ENCODE data around the gene ETFBKMT.
"Not testable (repeated sequence)": the region's sequence is repeated elsewhere in the genome, so short reads cannot be mapped to it uniquely, and the experiment has no call there.

ETFBKMT gene

GRCh38 chr12:31655792-31656191 is 3.7 kb upstream of the ETFBKMT start:
- DNase-seq (ENCODE audit: low read depth in 2 of 2) = no peak

GRCh38 chr12:31658471-31659086 is 909 bp upstream of the ETFBKMT start:
- DNase-seq (ENCODE audit: low read depth in 2 of 2) = no peak

GRCh38 chr12:31662176-31662849 is 2.8 kb downstream of the ETFBKMT start:
- no peak for DNase-seq (ENCODE audit: low read depth in 2 of 2)

- DNase-seq (ENCODE audit: low read depth in 2 of 2) = no peak
These were observed 4.1 kb downstream of the ETFBKMT start for GRCh38 chr12:31663576-31663975.

- no peak for DNase-seq (ENCODE audit: low read depth in 2 of 2)
These were observed 4.5 kb downstream of the ETFBKMT start for GRCh38 chr12:31664038-31664437.

GRCh38 chr12:31669020-31669419 is 9.5 kb downstream of the ETFBKMT start:
- no peak for DNase-seq (ENCODE audit: low read depth in 2 of 2)

GRCh38 chr12:31669582-31669981 is 10.1 kb downstream of the ETFBKMT start:
- not testable (repeated sequence) for DNase-seq (ENCODE audit: low read depth in 2 of 2)

- no peak for DNase-seq (ENCODE audit: low read depth in 2 of 2)
These were observed 13.0 kb downstream of the ETFBKMT start for GRCh38 chr12:31672521-31672920.

GRCh38 chr12:31682136-31682962 is 22.9 kb downstream of the ETFBKMT start:
- peak; percentile 24 to 59 for DNase-seq (ENCODE audit: low read depth in 2 of 2)

- DNase-seq (ENCODE audit: low read depth in 2 of 2) = no peak
These were observed 26.3 kb downstream of the ETFBKMT start for GRCh38 chr12:31685801-31686200.

GRCh38 chr12:31687101-31687527 is 27.6 kb downstream of the ETFBKMT start:
- no peak for DNase-seq (ENCODE audit: low read depth in 2 of 2)

GRCh38 chr12:31689921-31690320 is 30.4 kb downstream of the ETFBKMT start:
- not testable (repeated sequence) for DNase-seq (ENCODE audit: low read depth in 2 of 2)

- no peak for DNase-seq (ENCODE audit: low read depth in 2 of 2)
These were observed 42.6 kb downstream of the ETFBKMT start for GRCh38 chr12:31702047-31702446.

- DNase-seq (ENCODE audit: low read depth in 2 of 2) = no peak
These were observed 46.1 kb downstream of the ETFBKMT start for GRCh38 chr12:31705621-31706020.

GRCh38 chr12:31708118-31708517 is 48.6 kb downstream of the ETFBKMT start:
- not testable (repeated sequence) for DNase-seq (ENCODE audit: low read depth in 2 of 2)

- DNase-seq (ENCODE audit: low read depth in 2 of 2) = no peak
These were observed 50.7 kb downstream of the ETFBKMT start for GRCh38 chr12:31710021-31710818.

- no peak for DNase-seq (ENCODE audit: low read depth in 2 of 2)
These were observed 53.4 kb downstream of the ETFBKMT start for GRCh38 chr12:31712877-31713276.

GRCh38 chr12:31714406-31715271 is 55.2 kb downstream of the ETFBKMT start:
- DNase-seq (ENCODE audit: low read depth in 2 of 2) = no peak

GRCh38 chr12:31715283-31715825 is 55.9 kb downstream of the ETFBKMT start:
- no peak for DNase-seq (ENCODE audit: low read depth in 2 of 2)

GRCh38 chr12:31716998-31717397 is 57.5 kb downstream of the ETFBKMT start:
- DNase-seq (ENCODE audit: low read depth in 2 of 2) = not testable (repeated sequence)

Data from stimulated activated CD4-positive, alpha-beta T cell treated with anti-CD3 and anti-CD28 coated beads, Interleukin-1b, Interleukin-23, amount 100 ng/mL, for 4 hours (primary cell).